T-helper 1 cell treated with Interleukin-12 subunit alpha and Interleukin-12 subunit beta and Interleukin-4 antibody, amounts not matched to agents 30 μg/mL and 1 μg/mL, for 36 hours (primary cell): ENCODE results near the gene SLC12A5.

ENCODE experiments used
- H3K27ac Mint-ChIP-seq: one replicate; pipeline ENCODE4 v1.8.0; 2021; ENCODE audit warnings: mild to moderate bottlenecking, mixed read lengths
- H3K27me3 Mint-ChIP-seq: one replicate; pipeline ENCODE4 v1.8.0; 2021; ENCODE audit warnings: low read depth, mixed read lengths
- H3K36me3 Mint-ChIP-seq: one replicate; pipeline ENCODE4 v1.8.0; 2021; ENCODE audit warnings: low read depth, mixed read lengths
- H3K4me1 Mint-ChIP-seq: one replicate; pipeline ENCODE4 v1.8.0; 2021; ENCODE audit warnings: low read depth, mixed read lengths
- H3K4me3 Mint-ChIP-seq: one replicate; pipeline ENCODE4 v1.8.0; 2021; ENCODE audit warnings: mild to moderate bottlenecking, moderate library complexity, mixed read lengths
- H3K9me3 Mint-ChIP-seq: one replicate; pipeline ENCODE4 v1.8.0; 2021; ENCODE audit warnings: mixed read lengths

The SLC12A5 gene

GRCh38 chr20:46028110-46028509 lies 905 bp upstream of the SLC12A5 start:
- H3K27me3 Mint-ChIP-seq: peaks cover 67% of the 10 kb centered on the region
- no peaks in the 10 kb centered on the region for H3K36me3 Mint-ChIP-seq
- H3K4me3 Mint-ChIP-seq: no peak overlapping the region
- peaks cover 5% of the 10 kb centered on the region for H3K4me1 Mint-ChIP-seq
- no peaks in the 10 kb centered on the region for H3K9me3 Mint-ChIP-seq
- no peak overlapping the region for H3K27ac Mint-ChIP-seq

GRCh38 chr20:46030284-46031013 lies 1.4 kb downstream of the SLC12A5 start:
- peaks cover 59% of the 10 kb centered on the region for H3K27me3 Mint-ChIP-seq
- H3K4me3 Mint-ChIP-seq: no peak overlapping the region
- H3K36me3 Mint-ChIP-seq: no peaks in the 10 kb centered on the region
- no peaks in the 10 kb centered on the region for H3K4me1 Mint-ChIP-seq
- no peak overlapping the region for H3K27ac Mint-ChIP-seq
- H3K9me3 Mint-ChIP-seq: no peaks in the 10 kb centered on the region

GRCh38 chr20:46031014-46031569 lies 2.1 kb downstream of the SLC12A5 start:
- Mint-ChIP-seq H3K4me1 (no peaks in the 10 kb centered on the region), H3K36me3 (no peaks in the 10 kb centered on the region), H3K4me3 (no peak overlapping the region), H3K27me3 (peaks cover 59% of the 10 kb centered on the region), H3K9me3 (no peaks in the 10 kb centered on the region), H3K27ac (no peak overlapping the region)

GRCh38 chr20:46031701-46032254 lies 2.8 kb downstream of the SLC12A5 start:
- peaks cover 59% of the 10 kb centered on the region for H3K27me3 Mint-ChIP-seq
- H3K4me1 Mint-ChIP-seq: no peaks in the 10 kb centered on the region
- no peak overlapping the region for H3K27ac Mint-ChIP-seq
- H3K4me3 Mint-ChIP-seq: no peak overlapping the region
- no peaks in the 10 kb centered on the region for H3K9me3 Mint-ChIP-seq
- no peaks in the 10 kb centered on the region for H3K36me3 Mint-ChIP-seq

GRCh38 chr20:46034039-46034438 lies 5.0 kb downstream of the SLC12A5 start:
- no peaks in the 10 kb centered on the region for H3K4me1 Mint-ChIP-seq
- no peaks in the 10 kb centered on the region for H3K9me3 Mint-ChIP-seq
- H3K27me3 Mint-ChIP-seq: peaks cover 40% of the 10 kb centered on the region

GRCh38 chr20:46035253-46035652 lies 6.2 kb downstream of the SLC12A5 start:
- no peak overlapping the region for H3K27ac Mint-ChIP-seq
- H3K4me1 Mint-ChIP-seq: no peaks in the 10 kb centered on the region
- no peaks in the 10 kb centered on the region for H3K36me3 Mint-ChIP-seq
- no peak overlapping the region for H3K4me3 Mint-ChIP-seq
- H3K9me3 Mint-ChIP-seq: no peaks in the 10 kb centered on the region
- peaks cover 35% of the 10 kb centered on the region for H3K27me3 Mint-ChIP-seq

More at GRCh38 chr20:46034039-46034438, 5.0 kb downstream of the SLC12A5 start:
- Mint-ChIP-seq H3K27ac (no peak overlapping the region), H3K4me3 (no peak overlapping the region), H3K36me3 (no peaks in the 10 kb centered on the region)

GRCh38 chr20:46035713-46036112 lies 6.7 kb downstream of the SLC12A5 start:
- H3K4me3 Mint-ChIP-seq: no peak overlapping the region
- no peaks in the 10 kb centered on the region for H3K36me3 Mint-ChIP-seq
- H3K27ac Mint-ChIP-seq: no peak overlapping the region
- H3K4me1 Mint-ChIP-seq: no peaks in the 10 kb centered on the region
- no peaks in the 10 kb centered on the region for H3K9me3 Mint-ChIP-seq
- peaks cover 30% of the 10 kb centered on the region for H3K27me3 Mint-ChIP-seq

- Mint-ChIP-seq H3K27ac (no peak overlapping the region), H3K9me3 (no peaks in the 10 kb centered on the region), H3K4me1 (no peaks in the 10 kb centered on the region), H3K36me3 (no peaks in the 10 kb centered on the region), H3K27me3 (peaks cover 24% of the 10 kb centered on the region), H3K4me3 (no peak overlapping the region)
Measured at GRCh38 chr20:46036370-46036769, 7.4 kb downstream of the SLC12A5 start.

GRCh38 chr20:46037036-46037435 lies 8.0 kb downstream of the SLC12A5 start:
- Mint-ChIP-seq H3K27ac (no peak overlapping the region), H3K36me3 (no peaks in the 10 kb centered on the region), H3K4me3 (no peak overlapping the region), H3K4me1 (no peaks in the 10 kb centered on the region), H3K27me3 (peaks cover 24% of the 10 kb centered on the region), H3K9me3 (no peaks in the 10 kb centered on the region)

- H3K4me1 Mint-ChIP-seq: no peaks in the 10 kb centered on the region
- no peak overlapping the region for H3K4me3 Mint-ChIP-seq
- peaks cover 4% of the 10 kb centered on the region for H3K27me3 Mint-ChIP-seq
- H3K36me3 Mint-ChIP-seq: no peaks in the 10 kb centered on the region
- no peak overlapping the region for H3K27ac Mint-ChIP-seq
- no peaks in the 10 kb centered on the region for H3K9me3 Mint-ChIP-seq
Measured at GRCh38 chr20:46040902-46041535, 12.0 kb downstream of the SLC12A5 start.

GRCh38 chr20:46043556-46043955 lies 14.5 kb downstream of the SLC12A5 start:
- H3K27me3 Mint-ChIP-seq: peaks cover 4% of the 10 kb centered on the region
- no peak overlapping the region for H3K27ac Mint-ChIP-seq
- H3K4me3 Mint-ChIP-seq: no peak overlapping the region
- H3K36me3 Mint-ChIP-seq: no peaks in the 10 kb centered on the region
- no peaks in the 10 kb centered on the region for H3K4me1 Mint-ChIP-seq
- no peaks in the 10 kb centered on the region for H3K9me3 Mint-ChIP-seq

- Mint-ChIP-seq H3K4me1 (no peaks in the 10 kb centered on the region), H3K4me3 (no peak overlapping the region), H3K27me3 (peaks cover 9% of the 10 kb centered on the region), H3K9me3 (no peaks in the 10 kb centered on the region), H3K27ac (no peak overlapping the region), H3K36me3 (no peaks in the 10 kb centered on the region)
Measured at GRCh38 chr20:46044896-46045295, 15.9 kb downstream of the SLC12A5 start.

- no peak overlapping the region for H3K4me3 Mint-ChIP-seq
- no peak overlapping the region for H3K27ac Mint-ChIP-seq
- H3K4me1 Mint-ChIP-seq: no peaks in the 10 kb centered on the region
- H3K36me3 Mint-ChIP-seq: no peaks in the 10 kb centered on the region
- H3K9me3 Mint-ChIP-seq: no peaks in the 10 kb centered on the region
- H3K27me3 Mint-ChIP-seq: peaks cover 9% of the 10 kb centered on the region
Measured at GRCh38 chr20:46046588-46047310, 17.7 kb downstream of the SLC12A5 start.

- Mint-ChIP-seq H3K4me3 (no peak overlapping the region), H3K27ac (no peak overlapping the region), H3K27me3 (peaks cover 9% of the 10 kb centered on the region), H3K4me1 (no peaks in the 10 kb centered on the region), H3K36me3 (no peaks in the 10 kb centered on the region), H3K9me3 (no peaks in the 10 kb centered on the region)
Measured at GRCh38 chr20:46047821-46048220, 18.8 kb downstream of the SLC12A5 start.
